HL-60 (cell line): ENCODE data around the gene SEC24D.

Source experiments
- DNase-seq, 2 experiments: peaks; one replicate each; pipeline ENCODE4 v3.0.0-alpha.2; 2010 to 2020; ENCODE audit warnings: low read depth in 1 of 2, low spot score in 1 of 2
- H3K27ac ChIP-seq: fragments of 250-450 bp; sonication (Bioruptor Pico); replicated peaks from 2 replicates; pipeline ENCODE4 v1.5.1; 2020; ENCODE audit warnings: mild to moderate bottlenecking, moderate library complexity
- H3K27me3 ChIP-seq: fragments of 250-450 bp; sonication (Bioruptor Pico); 2 replicates; pipeline ENCODE4 v1.5.1; 2021; ENCODE audit warnings: mild to moderate bottlenecking, moderate library complexity; ENCODE audit not compliant: insufficient read depth, poor library complexity, severe bottlenecking
- H3K4me3 ChIP-seq: replicated peaks from 2 replicates; pipeline ENCODE4 v1.5.1; 2011; ENCODE audit warnings: mild to moderate bottlenecking, control low read depth, low read length; ENCODE audit not compliant: insufficient read depth
- CTCF ChIP-seq: IDR thresholded peaks from one replicate; pipeline ENCODE4 v1.5.1; 2011; ENCODE audit warnings: low read length, control low read depth, inconsistent platforms; ENCODE audit not compliant: insufficient read depth
- GABPA ChIP-seq: IDR thresholded peaks from 2 replicates; pipeline ENCODE4 v1.6.1; 2012; ENCODE audit warnings: low read depth
- POLR2AphosphoS5 ChIP-seq: IDR thresholded peaks from 2 replicates; pipeline ENCODE4 v1.6.1; 2012; ENCODE audit warnings: low read depth
- REST ChIP-seq: IDR thresholded peaks from 2 replicates; pipeline ENCODE4 v1.6.1; 2012; ENCODE audit warnings: low read depth; ENCODE audit not compliant: insufficient replicate concordance
- SPI1 ChIP-seq: IDR thresholded peaks from 2 replicates; pipeline ENCODE4 v1.6.1; 2012; ENCODE audit warnings: low read depth, mild to moderate bottlenecking, borderline replicate concordance

The SEC24D gene

GRCh38 chr4:118810991-118811764, 24.7 kb downstream of the SEC24D start:
- H3K27me3 ChIP-seq: no peaks in the 10 kb centered on the region
- H3K27ac ChIP-seq: peak overlapping the region; percentile 22; the same call in 1 of the 2 replicates
- TF ChIP-seq CTCF (no peak), GABPA (no peak)
- DNase-seq: peak in 1 of 2 experiments; percentile 18
- no peak overlapping the region for H3K4me3 ChIP-seq

GRCh38 chr4:118807659-118808058, 28.3 kb downstream of the SEC24D start:
- no peak overlapping the region for H3K4me3 ChIP-seq
- DNase-seq: no peak
- H3K27me3 ChIP-seq: no peaks in the 10 kb centered on the region
- TF ChIP-seq GABPA (no peak), SPI1 (no peak), CTCF (no peak), POLR2AphosphoS5 (no peak), REST (no peak)
- H3K27ac ChIP-seq: no peak overlapping the region

- no peak for DNase-seq
- no peaks in the 10 kb centered on the region for H3K27me3 ChIP-seq
- no peak overlapping the region for H3K27ac ChIP-seq
- no peak for TF ChIP-seq POLR2AphosphoS5
- no peak for TF ChIP-seq SPI1
- TF ChIP-seq GABPA: no peak
- no peak for TF ChIP-seq CTCF
- no peak for TF ChIP-seq REST
- no peak overlapping the region for H3K4me3 ChIP-seq
Measured at GRCh38 chr4:118803253-118803652, 32.7 kb downstream of the SEC24D start.
